GM18951 (cell line): ENCODE measurements around the gene C1orf21.

Experiments used
- POLR2A ChIP-seq: IDR thresholded peaks from 4 replicates; pipeline ENCODE4 v1.6.1; 2011; ENCODE audit warnings: mild to moderate bottlenecking; ENCODE audit not compliant: insufficient read length, insufficient read depth; ENCODE audit errors: extremely low read depth
- in situ Hi-C: fragments of 300-500 bp; cut with MboI; formaldehyde crosslinking; loops from one replicate; pipeline ENCODE4 v1.12.0; 2022; ENCODE audit warnings: low sequenced_read_pairs, mixed read lengths, inconsistent platforms; ENCODE audit not compliant: unreplicated experiment

Gene C1orf21

DNA sequence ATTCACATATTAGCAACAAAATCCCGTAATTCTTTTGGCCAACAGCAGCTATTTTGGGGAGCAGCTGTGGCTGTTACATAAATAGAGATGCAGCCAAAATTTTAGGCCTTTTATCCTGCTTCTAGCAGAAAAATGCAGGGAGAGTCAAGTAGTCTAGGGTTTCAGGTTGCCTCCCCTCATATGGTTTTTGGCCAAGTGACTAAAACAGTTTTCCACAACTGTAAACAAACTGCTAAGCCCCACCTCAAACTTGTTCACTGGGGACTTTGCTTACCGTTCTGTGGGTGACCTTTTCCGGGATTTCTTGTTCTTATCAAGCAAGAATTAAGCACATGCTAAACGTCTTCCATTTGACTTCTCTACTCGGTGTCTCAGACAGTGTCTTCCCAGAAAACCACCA, 234.4 kb downstream of the C1orf21 start:
- in situ Hi-C loops, result no loop called here
- no peak for TF ChIP-seq POLR2A

DNA sequence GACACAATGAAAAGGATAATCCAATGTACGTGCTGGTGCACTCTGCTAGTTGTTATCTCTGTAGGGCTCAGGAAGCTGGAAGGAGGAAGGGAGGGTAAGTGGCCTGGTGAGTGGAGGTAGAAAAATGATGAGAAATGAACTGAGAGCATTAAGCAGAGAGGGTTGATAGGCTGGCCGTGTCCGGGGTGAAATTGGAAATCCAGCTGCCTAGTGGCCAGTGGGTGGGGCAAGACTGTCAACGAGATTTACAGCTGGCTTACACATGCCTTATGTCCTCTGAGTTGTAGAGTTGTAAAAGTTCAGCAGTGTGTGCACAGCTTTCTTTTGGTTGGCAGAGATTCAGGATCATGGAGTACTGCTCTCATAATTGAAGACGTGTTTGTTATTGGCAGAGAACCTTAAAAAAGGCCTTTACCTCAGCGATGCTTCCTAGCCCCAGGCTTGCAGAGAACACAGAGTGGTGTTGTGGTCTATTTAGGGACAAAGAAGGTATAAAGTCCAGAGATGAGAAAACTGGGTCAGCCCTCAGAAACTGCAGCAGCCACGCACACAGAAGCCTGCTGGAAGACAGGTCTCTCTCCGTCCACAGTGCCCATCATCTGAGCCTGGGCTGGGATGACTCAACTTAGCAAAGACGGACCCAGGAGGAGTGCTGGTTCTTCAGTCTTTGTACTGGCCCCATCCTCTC, 235.5 kb downstream of the C1orf21 start:
- in situ Hi-C loops, result no loop called here
- no peak for TF ChIP-seq POLR2A

DNA sequence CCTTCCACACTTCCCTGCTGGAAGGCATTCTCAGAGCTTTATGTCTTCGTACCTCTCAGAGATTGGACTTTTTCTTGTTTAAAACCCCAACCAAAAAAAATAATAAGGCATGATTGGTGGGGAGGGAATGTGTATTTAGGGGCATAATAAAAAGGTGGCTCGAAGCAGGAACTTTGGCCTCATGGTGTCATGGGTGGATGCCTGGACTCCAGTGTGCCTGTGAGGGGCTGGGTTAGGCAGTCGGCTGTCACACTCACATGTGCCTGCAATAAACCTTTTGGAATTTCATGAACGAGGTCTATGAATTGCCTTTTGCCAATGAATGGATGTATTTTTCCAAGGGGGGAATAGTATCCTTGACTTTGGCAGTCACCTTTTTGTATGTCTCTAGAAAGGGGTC, 236.6 kb downstream of the C1orf21 start:
- no peak for TF ChIP-seq POLR2A
- in situ Hi-C loops, result no loop called here

DNA sequence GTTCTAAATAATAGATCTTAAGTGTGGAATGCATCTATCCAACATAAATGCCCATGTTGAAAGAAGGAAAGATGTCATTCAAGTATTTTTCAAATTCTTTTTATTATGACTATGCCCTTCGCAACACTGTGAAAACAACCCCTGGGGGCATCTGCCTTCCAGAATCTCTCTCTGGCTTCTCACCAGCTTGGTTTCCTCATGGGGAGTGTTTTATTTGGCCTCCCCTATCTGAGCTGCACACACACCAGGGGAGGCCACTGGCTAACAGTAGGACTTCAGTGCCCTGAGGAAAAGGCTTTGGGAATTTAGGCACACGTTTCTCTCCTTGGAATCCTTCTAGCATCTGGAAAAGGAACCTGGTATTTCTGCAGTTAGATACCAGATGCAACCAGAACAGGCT, 237.2 kb downstream of the C1orf21 start:
- TF ChIP-seq POLR2A, result no peak
- in situ Hi-C loops, result no loop called here

DNA sequence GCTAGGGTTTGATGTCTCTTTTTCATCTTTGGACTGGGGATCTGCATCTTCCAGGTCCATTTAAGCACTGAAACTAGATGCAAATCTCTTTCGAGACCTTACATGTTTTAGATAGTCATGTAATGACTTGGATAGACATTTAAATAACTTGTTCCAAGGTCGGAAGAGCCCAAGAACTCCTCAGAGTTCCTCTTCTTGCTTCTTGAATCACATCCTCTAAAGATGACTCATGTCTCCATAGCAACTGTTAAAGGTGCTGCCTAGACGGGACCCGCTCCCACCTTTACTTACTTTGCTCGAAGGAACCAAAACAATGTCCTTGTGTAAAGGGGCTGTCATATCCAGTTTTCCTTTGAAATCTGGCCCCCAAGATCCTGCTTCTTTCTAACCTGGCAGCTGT, 237.8 kb downstream of the C1orf21 start:
- in situ Hi-C loops, result no loop called here
- no peak for TF ChIP-seq POLR2A

DNA sequence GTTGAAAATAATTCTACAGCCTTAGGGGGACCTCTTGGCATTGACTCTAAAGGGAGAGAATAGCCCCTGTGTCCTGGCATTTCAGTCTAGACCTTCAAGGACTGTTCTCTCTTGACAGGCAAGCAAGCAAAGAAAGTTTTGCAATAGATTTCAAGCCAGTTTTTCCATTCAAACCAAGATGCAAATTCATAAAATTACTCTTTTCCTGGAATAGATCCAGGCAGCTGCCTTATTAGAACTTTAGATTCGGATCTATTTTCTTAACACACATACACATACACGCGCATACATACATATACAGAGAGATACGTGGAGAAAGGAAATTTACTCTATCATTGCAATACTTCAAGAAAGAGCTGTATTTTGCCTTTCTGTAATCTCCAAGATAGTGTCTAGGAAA, 238.4 kb downstream of the C1orf21 start:
- in situ Hi-C loops, result no loop called here
- TF ChIP-seq POLR2A, result no peak

DNA sequence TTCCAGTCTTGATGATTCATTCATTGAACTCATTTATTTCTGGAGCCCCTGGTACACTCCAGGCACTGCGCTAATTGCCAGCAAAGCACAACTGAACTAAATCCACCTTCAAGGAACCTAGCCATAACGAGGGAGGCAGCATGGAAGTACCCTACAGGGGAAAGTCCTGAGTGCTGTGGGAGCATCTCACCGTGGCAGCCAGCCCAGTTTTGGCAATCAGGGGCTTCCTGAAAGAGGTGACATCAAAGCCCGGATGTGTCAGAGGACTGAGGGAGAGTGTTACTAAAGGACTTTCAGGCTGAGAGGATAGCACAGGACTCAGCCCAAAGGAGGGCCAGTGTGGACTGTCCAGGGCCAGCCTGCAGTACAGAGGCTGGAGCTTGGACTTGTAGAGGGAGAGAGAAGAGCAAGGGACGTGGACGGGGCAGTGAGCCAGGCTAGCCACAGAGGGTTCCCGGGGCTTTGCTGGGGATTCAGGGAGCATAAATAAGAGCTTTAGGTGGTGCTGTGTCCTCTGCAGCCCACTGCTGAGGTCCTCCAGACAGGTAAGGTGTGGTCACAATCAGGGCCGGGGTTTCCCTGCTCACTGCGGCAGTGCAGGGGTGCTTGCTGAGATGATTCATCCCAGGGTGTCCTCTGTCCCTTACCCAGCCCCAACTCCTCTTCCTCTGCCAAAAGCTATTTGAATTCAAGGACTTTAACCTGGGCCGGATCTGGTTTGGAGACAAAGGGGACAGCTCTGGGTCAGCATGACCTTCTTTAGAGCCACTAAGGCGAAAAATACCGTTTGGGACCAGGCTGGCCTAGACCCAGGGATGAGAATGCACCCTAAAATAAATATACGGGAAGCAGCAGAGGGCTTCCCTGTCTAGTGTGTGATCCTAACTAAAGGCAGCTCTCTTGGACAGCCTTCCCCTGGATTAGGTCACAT, 239.5 kb downstream of the C1orf21 start:
- TF ChIP-seq POLR2A, result no peak
- in situ Hi-C loops, result no loop called here

DNA sequence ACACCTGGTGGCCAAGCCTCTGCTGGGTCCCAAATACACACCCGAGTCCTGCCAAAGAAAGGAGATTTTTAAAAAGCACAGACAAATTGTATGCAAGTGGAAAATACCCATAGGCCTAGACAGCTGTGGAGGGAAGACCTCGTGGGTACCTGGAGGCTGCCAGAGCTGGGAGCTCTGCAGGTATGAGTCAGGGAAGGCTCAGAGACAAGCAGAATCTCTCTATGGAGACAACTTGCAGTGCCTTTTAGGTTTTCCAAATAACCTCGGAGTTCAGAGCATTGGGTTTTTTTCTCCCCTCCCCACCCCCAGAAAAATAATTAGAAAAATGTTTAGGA, 240.1 kb downstream of the C1orf21 start:
- no peak for TF ChIP-seq POLR2A
- in situ Hi-C loops, result no loop called here

DNA sequence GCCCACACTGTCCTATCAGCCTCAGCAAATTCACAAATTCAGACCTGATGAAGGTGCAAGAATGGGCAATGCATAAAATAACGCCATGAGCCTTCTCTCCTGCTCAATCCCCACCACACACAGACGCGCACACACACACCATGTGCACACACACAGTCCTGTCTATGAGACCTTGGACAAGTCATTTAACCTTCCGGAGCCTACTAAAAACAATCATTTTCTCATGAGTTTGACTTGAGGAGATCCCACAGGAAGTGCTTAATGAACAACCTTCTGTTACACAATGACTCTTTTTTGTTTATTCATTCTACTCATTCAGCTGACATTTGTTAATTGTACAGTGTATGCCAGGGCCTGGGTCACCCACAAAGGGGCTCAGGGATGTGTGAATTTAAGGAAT, 242.4 kb downstream of the C1orf21 start:
- in situ Hi-C loops, result no loop called here
- TF ChIP-seq POLR2A, result no peak

DNA sequence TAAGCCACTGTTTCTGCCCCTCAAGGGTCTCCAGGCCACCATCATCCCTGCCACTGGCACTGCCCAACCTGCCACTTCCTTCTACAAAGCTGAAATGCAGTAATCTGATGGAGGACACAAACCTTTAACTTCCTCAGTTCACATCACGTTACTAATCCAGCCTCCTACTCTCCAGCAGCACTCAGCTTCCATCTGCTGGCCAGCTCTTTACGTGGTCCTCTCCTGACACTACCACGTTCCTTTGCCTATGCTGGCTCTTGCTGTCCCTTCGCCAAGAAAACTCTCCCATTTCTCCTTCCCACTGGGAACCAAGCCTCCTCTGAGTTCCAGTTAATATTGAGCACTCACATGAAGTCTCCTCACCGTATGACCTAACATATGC, 243.8 kb downstream of the C1orf21 start:
- in situ Hi-C loops, result no loop called here
- no peak for TF ChIP-seq POLR2A

DNA sequence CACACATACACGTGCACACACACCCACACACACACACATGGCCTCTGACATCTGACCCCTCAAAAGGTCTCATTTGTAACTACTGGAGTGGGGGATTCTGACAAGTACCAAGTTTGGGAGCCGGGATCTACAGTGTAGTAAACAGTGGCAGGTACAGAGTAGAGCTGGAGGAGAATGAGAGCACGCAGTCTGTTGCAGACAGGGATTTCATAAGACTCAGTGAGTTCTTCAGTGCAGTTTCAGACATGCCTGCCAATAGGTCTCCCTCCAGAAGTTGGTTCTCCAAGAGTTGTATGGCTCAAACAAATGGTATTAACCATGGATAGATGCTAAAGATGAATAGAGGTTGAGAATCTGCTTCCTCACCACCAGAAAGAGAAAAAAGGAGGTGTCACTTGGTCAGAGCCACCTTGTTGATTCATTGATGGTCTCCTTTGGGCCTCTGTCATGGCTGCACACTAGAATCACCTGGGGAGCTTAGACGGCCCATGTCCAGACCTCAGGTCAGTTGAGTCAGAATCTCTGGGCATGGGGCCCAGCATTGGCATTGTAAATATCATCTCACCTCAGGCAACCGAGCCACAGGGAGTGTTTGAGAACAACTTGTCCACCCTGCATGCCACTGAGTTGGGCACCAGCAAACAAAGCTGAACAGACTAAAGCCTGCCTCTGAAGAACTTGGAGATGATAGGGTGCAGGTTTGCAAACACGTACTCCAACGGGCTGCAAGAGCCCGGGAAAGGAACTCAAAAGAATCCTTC, 245.8 kb downstream of the C1orf21 start:
- in situ Hi-C loops, result no loop called here
- no peak for TF ChIP-seq POLR2A

DNA sequence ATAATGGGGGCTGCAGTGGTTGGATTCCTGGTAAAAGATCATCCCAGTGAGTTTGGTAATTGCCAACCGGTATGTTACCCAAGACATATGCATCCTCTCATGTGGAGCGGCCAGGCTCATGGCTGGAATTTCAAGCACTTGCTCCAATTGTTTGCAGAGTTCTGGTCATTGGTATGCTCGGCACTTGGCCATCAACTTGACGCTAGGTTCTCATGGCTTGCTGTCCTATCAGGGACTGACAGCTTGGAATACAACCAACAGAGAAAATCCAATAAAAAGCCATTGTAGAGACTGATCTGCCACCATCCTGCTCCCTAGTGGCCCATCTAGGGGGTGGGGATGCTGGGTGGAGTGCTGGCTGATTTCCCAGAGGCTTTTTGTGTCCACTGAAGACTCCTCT, 247.0 kb downstream of the C1orf21 start:
- TF ChIP-seq POLR2A, result no peak
- in situ Hi-C loops, result no loop called here

DNA sequence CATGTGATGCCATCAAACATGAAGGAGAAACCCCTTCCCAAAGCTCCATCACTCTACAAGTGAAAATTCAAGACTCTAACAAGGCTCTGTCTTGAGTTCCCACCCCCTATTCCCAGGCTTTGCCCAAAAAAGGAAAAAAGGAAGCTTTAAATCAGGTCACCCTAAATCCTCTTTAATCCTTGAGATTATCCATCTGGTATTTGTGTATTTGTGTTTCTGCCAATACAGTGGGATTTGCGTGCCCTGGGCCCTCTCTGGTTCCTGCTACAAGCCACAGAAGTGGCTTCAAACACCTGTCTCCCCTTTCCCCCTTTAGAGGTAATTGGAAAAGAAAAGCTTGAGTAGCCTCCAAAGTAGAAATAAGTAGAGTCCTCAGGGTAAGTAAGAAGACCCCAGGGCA, 247.5 kb downstream of the C1orf21 start:
- in situ Hi-C loops, result no loop called here
- TF ChIP-seq POLR2A, result no peak
